HepG2 (cell line): ENCODE measurements around the gene TEX50. TPM values are rescaled to one million over a fixed set of nuclear protein-coding genes. Genes with fewer than 3 reads are reported as not detected.

ENCODE experiments used
- ATAC-seq: fragments of 200-7000 bp; cut with Tn5 transposase; 3 replicates; pipeline ENCODE4 v1.9.1; 2020; ENCODE audit warnings: mild to moderate bottlenecking, moderate library complexity
- BruUV-seq: library from RNA; stranded (reverse); fragments of 400-500 nt; replicated peaks from 2 replicates; lab custom pipeline; 2021; lab: Mats Ljungman, UMichigan
- CTCF ChIA-PET: fragments of 300-600 bp; formaldehyde crosslinking; extraction: SDS; loops from one replicate; lab custom pipeline; 2021; ENCODE audit warnings: low total read pairs, inconsistent platforms, low intra/inter-chr PET ratio; lab: Yijun Ruan, JAX
- POLR2A ChIA-PET: fragments of 350-600 bp; sonication (Branson Sonifier 250); formaldehyde crosslinking; loops from one replicate; lab custom pipeline; 2020; ENCODE audit warnings: antibody characterized with exemption, inconsistent platforms; lab: Yijun Ruan, JAX
- DNase-seq: peaks from one replicate; pipeline ENCODE4 v3.0.0-alpha.2; 2015; ENCODE audit warnings: low spot score
- FAIRE-seq: peaks from 3 replicates; lab custom pipeline; 2011; peaks lifted over from hg19 to GRCh38; lab: Jason Lieb, UNC
- H2AFZ ChIP-seq: one replicate; pipeline ENCODE4 v1.6.1; 2011; ENCODE audit warnings: low read length, inconsistent platforms
- H3K27ac ChIP-seq: fragments of 300-600 bp; 3 replicates; pipeline ENCODE4 v1.8.0; 2011; ENCODE audit warnings: mixed run types, mild to moderate bottlenecking, mixed read lengths, low read length, inconsistent platforms; ENCODE audit not compliant: insufficient read depth; ENCODE audit errors: extremely low read length
- H3K27me3 ChIP-seq, 2 experiments: fragments of 200-600 bp in 1 of 2; 2 replicates in 1 of 2; 3 replicates in 1 of 2; pipeline versions ENCODE4 v1.6.0 to v1.8.0; 2011; ENCODE audit warnings: low read length in 2 of 2, mild to moderate bottlenecking in 2 of 2, moderate library complexity in 2 of 2, inconsistent platforms in 1 of 2; ENCODE audit not compliant: insufficient read depth in 2 of 2, control insufficient read depth in 1 of 2
- H3K36me3 ChIP-seq, 2 experiments: fragments of 200-600 bp in 1 of 2; replicated peaks in 1 of 2; 2 replicates in 1 of 2; 3 replicates in 1 of 2; pipeline versions ENCODE4 v1.5.1 to v1.8.0; 2011; ENCODE audit warnings: low read length in 2 of 2, inconsistent platforms in 1 of 2; ENCODE audit not compliant: insufficient read depth in 2 of 2, control insufficient read depth in 1 of 2
- H3K4me1 ChIP-seq: 2 replicates; pipeline ENCODE4 v1.5.1; 2012; ENCODE audit warnings: low read length, inconsistent platforms; ENCODE audit not compliant: insufficient read depth
- H3K4me2 ChIP-seq: 2 replicates; pipeline ENCODE4 v1.6.0; 2011; ENCODE audit warnings: low read depth, low read length, inconsistent platforms
- H3K4me3 ChIP-seq, 3 experiments: fragments of 200-600 bp in 1 of 3; sonication (generic), shearing (Covaris generic) in 1 of 3; replicated peaks in 1 of 3; 2 replicates each; pipeline ENCODE4 v1.5.1; 2011 to 2016; ENCODE audit warnings: low read length in 3 of 3, inconsistent platforms in 2 of 3, low read depth in 2 of 3, mild to moderate bottlenecking in 2 of 3, control low read depth in 1 of 3, mixed read lengths in 1 of 3; ENCODE audit not compliant: insufficient read depth in 1 of 3
- H3K79me2 ChIP-seq: one replicate; pipeline ENCODE4 v1.6.1; 2011; ENCODE audit warnings: low read length, inconsistent platforms; ENCODE audit not compliant: insufficient read depth
- H3K9ac ChIP-seq: 2 replicates; pipeline ENCODE4 v1.6.0; 2011; ENCODE audit warnings: mild to moderate bottlenecking, low read depth, low read length, inconsistent platforms; ENCODE audit not compliant: insufficient read depth
- H3K9me3 ChIP-seq: 2 replicates; pipeline ENCODE4 v1.5.1; 2012; ENCODE audit warnings: mild to moderate bottlenecking, low read length
- H4K20me1 ChIP-seq: 2 replicates; pipeline ENCODE4 v1.6.0; 2011; ENCODE audit warnings: inconsistent platforms, mild to moderate bottlenecking, low read length, moderate library complexity; ENCODE audit not compliant: insufficient read depth
- ISL2 ChIP-seq: sonication (generic); formaldehyde crosslinking; IDR thresholded peaks from 2 replicates; pipeline ENCODE4 v1.5.0; 2020; ENCODE audit warnings: missing genetic modification reagents
- MAF1 ChIP-seq: sonication (generic); formaldehyde crosslinking; IDR thresholded peaks from 2 replicates; pipeline ENCODE4 v1.5.0; 2020; ENCODE audit warnings: missing genetic modification reagents, borderline replicate concordance
- NBN ChIP-seq: fragments of 450-650 bp; conservative IDR thresholded peaks from 2 replicates; pipeline ENCODE4 v1.6.1; 2017
- NFE2L2 ChIP-seq: fragments of 150-350 bp; IDR thresholded peaks from 2 replicates; pipeline ENCODE4 v1.6.1; 2014; ENCODE audit warnings: low read length
- ZFP36L1 ChIP-seq: sonication (generic); formaldehyde crosslinking; IDR thresholded peaks from 2 replicates; pipeline ENCODE4 v1.8.0; 2022; ENCODE audit warnings: mild to moderate bottlenecking, missing genetic modification reagents, moderate library complexity
- ZNF816 ChIP-seq: sonication (generic); formaldehyde crosslinking; IDR thresholded peaks from 2 replicates; pipeline ENCODE4 v1.8.0; 2022; ENCODE audit warnings: missing genetic modification reagents, mild to moderate bottlenecking, borderline replicate concordance
- WGBS: methylation state at CpG from one replicate; pipeline ENCODE4 v1.1.6; 2017; ENCODE audit warnings: low lambda C conversion rate; 5-methylcytosine and 5-hydroxymethylcytosine counted together
- in situ Hi-C: cut with HindIII; loops from 2 replicates; pipeline ENCODE4 v1.10.0; 2017; ENCODE audit warnings: low pct_unique_long_range_greater_than_20kb; ENCODE audit not compliant: extremely low pct_ligation_motif_present
- intact Hi-C: fragments of 100-400 bp; cut with micrococcal nuclease; formaldehyde crosslinking; loops from one replicate; pipeline ENCODE4 v1.10.0; 2022; ENCODE audit not compliant: unreplicated experiment
- polyA plus RNA-seq, 8 experiments: library from polyadenylated mRNA; depleted of rRNA in 3 of 8; stranded (reverse) in 7 of 8; unstranded in 1 of 8; fragments of >200 nt; fragmentation: Illumina TruSeq in 4 of 8; extraction: Trizol in 4 of 8; gene quantifications; 2 replicates each; pipeline versions ENCODE4 v1.2.1 to v1.2.3, GENCODE V29; 2011 to 2016; ENCODE audit warnings: low read depth in 4 of 8, missing spikeins in 1 of 8, mixed read lengths in 1 of 8; ENCODE audit not compliant: insufficient read depth in 1 of 8
- total RNA-seq, 5 experiments: library from RNA; depleted of rRNA; stranded (reverse); fragments of >200 nt; fragmentation: Illumina TruSeq; extraction: Trizol; gene quantifications; 2 replicates each; pipeline ENCODE4 v1.2.3, GENCODE V29; 2016; ENCODE audit warnings: low read depth in 1 of 5
- TF ChIP-seq, protein P1 (sequence below): sonication (generic); formaldehyde crosslinking; IDR thresholded peaks from 2 replicates; pipeline ENCODE4 v1.5.1; 2020; ENCODE audit warnings: missing genetic modification reagents, mild to moderate bottlenecking, borderline replicate concordance
- TF ChIP-seq, protein P2 (sequence below): sonication (generic); formaldehyde crosslinking; IDR thresholded peaks from 2 replicates; pipeline ENCODE4 v1.5.0; 2020; ENCODE audit warnings: missing genetic modification reagents
- TF ChIP-seq, protein P3 (sequence below): sonication (generic); formaldehyde crosslinking; IDR thresholded peaks from 2 replicates; pipeline ENCODE4 v1.8.1; 2023; ENCODE audit warnings: mild to moderate bottlenecking, missing genetic modification reagents, borderline replicate concordance

The TEX50 gene
- total and polyA plus RNA-seq, 2 of the 13 experiments (the other 11 are each of a cell fraction or from before 2014, with no cell fraction given): not detected

DNA sequence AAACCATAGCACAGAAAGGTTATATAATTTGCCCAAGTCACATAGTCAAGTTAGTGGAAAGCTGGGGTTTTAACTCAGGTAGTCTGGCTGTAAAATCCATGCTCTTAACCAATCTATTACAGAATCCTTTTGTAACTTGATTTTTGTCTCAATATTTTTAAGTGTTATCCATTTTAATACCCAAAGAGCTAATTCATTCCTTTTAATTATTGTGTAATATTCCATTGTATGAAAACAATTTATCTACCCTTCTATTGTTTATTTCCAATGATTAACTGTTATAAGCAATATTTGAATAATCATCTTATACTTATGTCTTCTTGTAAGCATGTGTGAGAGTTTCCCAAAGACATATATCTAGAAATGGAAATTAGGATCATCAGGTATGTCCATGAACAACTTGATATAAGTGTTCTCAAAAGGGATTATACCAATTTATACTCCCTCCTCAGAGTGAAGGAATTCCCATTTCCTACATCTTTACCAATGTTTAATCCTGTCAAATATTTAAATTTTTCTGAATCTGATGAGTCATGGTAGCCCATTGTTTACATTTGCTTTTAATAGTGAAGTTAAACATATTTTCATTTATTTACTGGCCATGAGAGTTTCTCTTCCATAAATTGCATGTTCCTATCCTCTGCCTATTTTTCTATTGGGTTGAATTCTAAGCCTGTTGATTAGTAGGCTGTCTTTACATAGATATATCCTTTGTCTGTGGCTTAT, 13.9 kb downstream of the TEX50 start:
- no peaks in the 10 kb centered on the region for H3K9me3 ChIP-seq
- no peak overlapping the region for H3K4me2 ChIP-seq
- POLR2A ChIA-PET: no interaction called here
- no peak overlapping the region for H3K9ac ChIP-seq
- no peaks in the 10 kb centered on the region for H3K36me3 ChIP-seq
- H3K4me1 ChIP-seq: no peaks in the 10 kb centered on the region
- BruUV-seq: no TSS peak
- H2AFZ ChIP-seq: no peak overlapping the region
- intact Hi-C loops: no loop called here
- H3K79me2 ChIP-seq: no peaks in the 10 kb centered on the region
- H3K4me3 ChIP-seq: no peak overlapping the region
- FAIRE-seq: no peak
- TF ChIP-seq, protein P1, sequence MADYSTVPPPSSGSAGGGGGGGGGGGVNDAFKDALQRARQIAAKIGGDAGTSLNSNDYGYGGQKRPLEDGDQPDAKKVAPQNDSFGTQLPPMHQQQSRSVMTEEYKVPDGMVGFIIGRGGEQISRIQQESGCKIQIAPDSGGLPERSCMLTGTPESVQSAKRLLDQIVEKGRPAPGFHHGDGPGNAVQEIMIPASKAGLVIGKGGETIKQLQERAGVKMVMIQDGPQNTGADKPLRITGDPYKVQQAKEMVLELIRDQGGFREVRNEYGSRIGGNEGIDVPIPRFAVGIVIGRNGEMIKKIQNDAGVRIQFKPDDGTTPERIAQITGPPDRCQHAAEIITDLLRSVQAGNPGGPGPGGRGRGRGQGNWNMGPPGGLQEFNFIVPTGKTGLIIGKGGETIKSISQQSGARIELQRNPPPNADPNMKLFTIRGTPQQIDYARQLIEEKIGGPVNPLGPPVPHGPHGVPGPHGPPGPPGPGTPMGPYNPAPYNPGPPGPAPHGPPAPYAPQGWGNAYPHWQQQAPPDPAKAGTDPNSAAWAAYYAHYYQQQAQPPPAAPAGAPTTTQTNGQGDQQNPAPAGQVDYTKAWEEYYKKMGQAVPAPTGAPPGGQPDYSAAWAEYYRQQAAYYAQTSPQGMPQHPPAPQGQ (CRISPR knock-in tag): no peak
- TF ChIP-seq NFE2L2: peak; percentile 50; the same call in 1 of the 2 replicates
- TF ChIP-seq ISL2 (CRISPR knock-in tag): no peak
- TF ChIP-seq ZFP36L1 (CRISPR knock-in tag): no peak
- TF ChIP-seq NBN: no peak
- no peak overlapping the region for H3K27ac ChIP-seq
- H3K27me3 ChIP-seq: no peaks in the 10 kb centered on the region
- CTCF ChIA-PET: no interaction called here
- no peaks in the 10 kb centered on the region for H4K20me1 ChIP-seq
- no peak for DNase-seq
- ATAC-seq: no peak
- in situ Hi-C loops: no loop called here

DNA sequence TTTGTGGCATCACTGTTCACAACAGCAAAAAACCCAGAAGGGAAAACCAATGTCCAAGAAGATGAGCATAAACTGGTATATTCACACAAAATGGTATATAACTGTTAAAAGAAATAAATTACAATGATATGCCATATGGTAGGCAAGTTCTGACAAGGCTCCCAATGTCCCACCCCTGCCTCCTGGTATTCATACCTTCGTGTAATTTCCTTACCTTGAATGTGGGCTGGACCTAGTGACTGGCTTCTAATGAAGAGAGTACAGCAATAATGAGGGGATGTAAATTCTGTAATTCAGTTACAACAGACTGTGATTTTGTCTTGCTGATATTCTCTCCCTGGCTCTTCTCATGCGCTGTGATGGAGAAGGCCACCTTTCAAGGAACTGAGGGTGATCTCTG, 25.2 kb downstream of the TEX50 start:
- H3K4me2 ChIP-seq: no peak overlapping the region
- FAIRE-seq: no peak
- 25% methylated on average over 2 of the region's 2 CpGs for WGBS

More for the DNA sequence above, 25.2 kb downstream of the TEX50 start:
- no peak for DNase-seq
- Histone ChIP-seq H3K79me2 (no peaks in the 10 kb centered on the region), H3K27ac (no peak overlapping the region), H3K4me1 (no peaks in the 10 kb centered on the region), H3K4me3 (no peak overlapping the region), H3K9me3 (peaks cover 6% of the 10 kb centered on the region; the same call in 1 of the 2 replicates), H3K9ac (no peak overlapping the region), H3K27me3 (no peaks in the 10 kb centered on the region), H2AFZ (no peak overlapping the region), H3K36me3 (no peaks in the 10 kb centered on the region), H4K20me1 (no peaks in the 10 kb centered on the region)
- no TSS peak for BruUV-seq
- ChIA-PET POLR2A (no interaction called here), CTCF (no interaction called here)
- intact Hi-C loops (no loop called here), in situ Hi-C loops (no loop called here)
- TF ChIP-seq, protein P2, sequence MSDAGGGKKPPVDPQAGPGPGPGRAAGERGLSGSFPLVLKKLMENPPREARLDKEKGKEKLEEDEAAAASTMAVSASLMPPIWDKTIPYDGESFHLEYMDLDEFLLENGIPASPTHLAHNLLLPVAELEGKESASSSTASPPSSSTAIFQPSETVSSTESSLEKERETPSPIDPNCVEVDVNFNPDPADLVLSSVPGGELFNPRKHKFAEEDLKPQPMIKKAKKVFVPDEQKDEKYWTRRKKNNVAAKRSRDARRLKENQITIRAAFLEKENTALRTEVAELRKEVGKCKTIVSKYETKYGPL (CRISPR knock-in tag): no peak
- no peak for TF ChIP-seq ZNF816 (CRISPR knock-in tag)
- TF ChIP-seq, protein P3, sequence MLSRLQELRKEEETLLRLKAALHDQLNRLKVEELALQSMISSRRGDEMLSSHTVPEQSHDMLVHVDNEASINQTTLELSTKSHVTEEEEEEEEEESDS: no peak
- no peak for TF ChIP-seq MAF1 (CRISPR knock-in tag)
- ATAC-seq: no peak
